Spleen (tissue), 11 donors: ENCODE results near the gene LSM7. TPM values are rescaled to one million over a fixed set of nuclear protein-coding genes. Genes with fewer than 3 reads are reported as not detected.

Experiments used
- DNase-seq: peaks from one replicate; pipeline ENCODE4 v3.0.0-alpha.2; 2020
- H3K27ac ChIP-seq, 8 donors: fragments of 200-600 bp; sonication (generic) in 7 of 8; 1 replicate in 4 of 8; 2 replicates in 4 of 8; pipeline versions ENCODE4 v1.5.0 to v1.8.0; 2016 to 2021; ENCODE audit warnings: inconsistent platforms in 4 of 8, mild to moderate bottlenecking in 4 of 8, moderate library complexity in 1 of 8
- H3K27me3 ChIP-seq, 7 donors: fragments of 200-600 bp; sonication (generic) in 6 of 7; replicated peaks in 1 of 7; 1 replicate in 4 of 7; 2 replicates in 3 of 7; pipeline versions ENCODE4 v1.5.0 to v1.8.0; 2016 to 2021; ENCODE audit warnings: inconsistent platforms in 3 of 7, mild to moderate bottlenecking in 1 of 7
- H3K36me3 ChIP-seq, 6 donors: fragments of 200-600 bp; sonication (generic) in 5 of 6; 1 replicate in 4 of 6; 2 replicates in 2 of 6; pipeline versions ENCODE4 v1.5.0 to v1.8.0; 2016 to 2021; ENCODE audit warnings: inconsistent platforms in 2 of 6
- H3K4me1 ChIP-seq, 6 donors: fragments of 200-600 bp; sonication (generic) in 5 of 6; 1 replicate in 3 of 6; 2 replicates in 3 of 6; pipeline versions ENCODE4 v1.5.0 to v1.8.0; 2016 to 2021; ENCODE audit warnings: inconsistent platforms in 3 of 6
- H3K4me3 ChIP-seq, 8 donors: fragments of 200-600 bp; sonication (generic) in 7 of 8; 1 replicate in 4 of 8; 2 replicates in 4 of 8; pipeline versions ENCODE4 v1.5.0 to v1.8.0; 2016 to 2021; ENCODE audit warnings: inconsistent platforms in 4 of 8, mild to moderate bottlenecking in 4 of 8, moderate library complexity in 2 of 8
- H3K9me3 ChIP-seq, 8 donors: fragments of 200-600 bp; sonication (generic) in 7 of 8; 1 replicate in 4 of 8; 2 replicates in 4 of 8; pipeline versions ENCODE4 v1.5.0 to v1.8.0; 2016 to 2021; ENCODE audit warnings: inconsistent platforms in 4 of 8
- POLR2A ChIP-seq, 3 donors: fragments of 450-650 bp; IDR thresholded peaks; one replicate each; pipeline ENCODE4 v1.5.1; 2017; ENCODE audit warnings: antibody characterized with exemption in 3 of 3, mild to moderate bottlenecking in 1 of 3
- POLR2AphosphoS5 ChIP-seq, 3 donors: sonication (generic); formaldehyde crosslinking; IDR thresholded peaks; one replicate each; pipeline ENCODE4 v1.5.1; 2017; ENCODE audit warnings: antibody characterized with exemption in 3 of 3
- WGBS, 5 donors: extraction: QIAGEN DNeasy Blood & Tissue Kit in 3 of 5; methylation state at CpG; one replicate each; pipeline versions ENCODE4 v1.1.5 to v1.1.7; 2013 to 2018; 5-methylcytosine and 5-hydroxymethylcytosine counted together
- intact Hi-C: fragments of 100-400 bp; cut with DNase I; formaldehyde crosslinking; loops from one replicate; pipeline ENCODE4 v1.15.0; 2023; ENCODE audit warnings: low total_unique reads
- polyA plus RNA-seq, 3 donors: library from polyadenylated mRNA; stranded (reverse); fragments of 200-250 nt; gene quantifications; one replicate each; pipeline ENCODE4 v1.2.1, GENCODE V29; 2013
- total RNA-seq, 7 donors: library from RNA; depleted of rRNA in 3 of 7; stranded (reverse); fragments of >200 nt in 3 of 7; fragmentation: NEBNext Ultra II Directional in 4 of 7; extraction: Animal tissue kit (Norgen Biotek cat#: 25700) in 4 of 7; gene quantifications; one replicate each; pipeline versions ENCODE4 v1.1.0 to v1.2.1, GENCODE V29; 2016 to 2021
- TF ChIP-seq, protein P1 (sequence below), 11 experiments: fragments of 200-600 bp in 7 of 11; fragments of 450-650 bp in 4 of 11; sonication (generic) in 4 of 11; IDR thresholded peaks in 8 of 11; conservative IDR thresholded peaks in 3 of 11; 1 replicate in 7 of 11; 2 replicates in 4 of 11; pipeline versions ENCODE4 v1.4.0 to v1.8.0; 2016 to 2021; ENCODE audit warnings: antibody characterized with exemption in 11 of 11, inconsistent platforms in 4 of 11, mild to moderate bottlenecking in 1 of 11
- donor health status: healthy with polysubstance abuse.
- donor health status: DM: no; HTN: no; CAD: no; lungs with moderate emphysema.
- donor health status: DM: no; HTN: no; CAD: no.
- donor health status: Bipolar disorder and iron deficiency.
- donor health status: healthy.
- donor health status: DM: no; HTN: no; CAD: no.
- donor health status: DM: yes; HTN: yes; CAD: no.

LSM7 gene
- total and polyA plus RNA-seq, 10 donors: 60.7 to 524 (median 111) TPM

DNA sequence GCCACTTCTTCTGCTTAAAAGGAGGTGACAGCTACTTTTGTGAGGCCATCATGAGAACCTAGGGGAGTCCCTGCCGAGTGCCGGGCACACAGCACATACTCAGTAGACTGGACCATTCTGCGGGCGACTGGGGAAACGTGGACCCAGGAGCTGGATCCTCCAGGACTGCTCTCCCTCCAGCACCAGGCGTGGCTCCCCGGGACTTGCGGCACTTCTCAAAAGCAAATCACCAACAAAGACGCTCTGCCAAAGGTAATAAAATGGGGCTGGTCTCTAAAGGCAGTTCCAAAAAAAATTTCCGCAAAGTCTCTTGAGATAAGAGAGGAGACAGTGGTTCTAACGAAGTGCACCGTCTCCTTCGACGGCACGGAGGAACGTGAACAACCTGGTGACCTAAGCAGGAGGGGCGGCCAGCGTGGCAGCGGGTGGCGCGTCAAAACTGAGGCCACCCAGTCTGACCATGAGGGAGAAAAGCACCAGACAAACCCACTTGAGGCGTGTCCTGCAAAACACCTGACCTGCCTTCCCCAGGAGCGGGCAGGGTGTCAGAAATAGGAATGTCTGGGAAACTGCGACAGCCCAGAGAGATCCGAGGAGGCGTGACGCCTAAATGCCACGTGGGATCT lies 30.3 kb upstream of the LSM7 start:
- peak in 1 of 3 donors; percentile 51 for TF ChIP-seq POLR2AphosphoS5 (IDR thresholded peaks at IDR 0.05)
- TF ChIP-seq, protein P1, sequence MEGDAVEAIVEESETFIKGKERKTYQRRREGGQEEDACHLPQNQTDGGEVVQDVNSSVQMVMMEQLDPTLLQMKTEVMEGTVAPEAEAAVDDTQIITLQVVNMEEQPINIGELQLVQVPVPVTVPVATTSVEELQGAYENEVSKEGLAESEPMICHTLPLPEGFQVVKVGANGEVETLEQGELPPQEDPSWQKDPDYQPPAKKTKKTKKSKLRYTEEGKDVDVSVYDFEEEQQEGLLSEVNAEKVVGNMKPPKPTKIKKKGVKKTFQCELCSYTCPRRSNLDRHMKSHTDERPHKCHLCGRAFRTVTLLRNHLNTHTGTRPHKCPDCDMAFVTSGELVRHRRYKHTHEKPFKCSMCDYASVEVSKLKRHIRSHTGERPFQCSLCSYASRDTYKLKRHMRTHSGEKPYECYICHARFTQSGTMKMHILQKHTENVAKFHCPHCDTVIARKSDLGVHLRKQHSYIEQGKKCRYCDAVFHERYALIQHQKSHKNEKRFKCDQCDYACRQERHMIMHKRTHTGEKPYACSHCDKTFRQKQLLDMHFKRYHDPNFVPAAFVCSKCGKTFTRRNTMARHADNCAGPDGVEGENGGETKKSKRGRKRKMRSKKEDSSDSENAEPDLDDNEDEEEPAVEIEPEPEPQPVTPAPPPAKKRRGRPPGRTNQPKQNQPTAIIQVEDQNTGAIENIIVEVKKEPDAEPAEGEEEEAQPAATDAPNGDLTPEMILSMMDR (IDR thresholded peaks at IDR 0.05 in 8 of 11, conservative IDR thresholded peaks at IDR 0.05 in 3 of 11): no peak
- Histone ChIP-seq H3K36me3 (peaks cover 0 to 17% (median 10%) of the 10 kb centered on the region in 6 donors), H3K4me3 (no peak overlapping the region), H3K27me3 (peaks cover 0 to 41% (median 24%) of the 10 kb centered on the region in 7 donors), H3K4me1 (peaks cover 0 to 16% (median 0%) of the 10 kb centered on the region in 6 donors), H3K27ac (no peak overlapping the region), H3K9me3 (no peaks in the 10 kb centered on the region)
- intact Hi-C loops: no loop called here
- no peak for DNase-seq
- 83 to 90% (median 85%) methylated on average over 28 of the region's 28 CpGs for WGBS, 5 donors

DNA sequence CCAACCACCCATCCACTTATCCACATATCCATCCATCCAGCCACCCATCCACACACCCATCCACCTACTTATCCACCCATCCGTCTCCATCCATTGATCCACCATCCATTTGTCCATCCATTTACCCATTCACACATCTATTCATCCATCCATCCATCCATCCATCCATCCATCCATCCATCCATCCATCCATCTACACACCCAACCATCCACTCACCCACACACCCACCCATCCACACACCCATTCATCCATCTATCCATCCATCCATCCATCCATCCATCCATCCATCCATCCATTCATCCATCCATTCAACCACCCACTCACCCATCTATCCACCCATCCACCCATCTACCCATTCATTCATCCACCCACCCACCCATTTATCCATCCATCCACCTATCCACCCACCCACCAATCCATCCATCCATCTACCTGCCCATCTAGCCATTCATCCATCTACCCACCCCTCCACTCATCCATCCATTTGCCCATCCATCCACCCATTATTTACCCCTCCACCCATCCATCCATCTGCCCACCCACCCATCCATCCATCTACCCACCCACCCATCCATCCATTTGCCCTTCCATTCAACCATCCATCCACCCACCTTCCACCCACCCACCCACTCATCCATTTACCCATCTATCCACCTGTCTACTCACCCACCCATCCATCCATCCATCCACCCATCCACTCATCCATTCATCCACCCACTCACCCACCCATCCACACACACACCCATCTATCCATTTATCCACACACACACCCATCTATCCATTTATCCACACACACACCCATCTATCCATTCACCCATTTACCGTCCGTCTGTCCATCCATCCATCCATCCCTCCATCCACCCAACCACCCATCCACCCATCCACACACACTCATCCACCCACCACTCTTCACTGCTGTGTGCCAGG lies 29.2 kb upstream of the LSM7 start:
- Histone ChIP-seq H3K9me3 (no peaks in the 10 kb centered on the region), H3K27ac (no peak overlapping the region), H3K27me3 (peaks cover 0 to 30% (median 14%) of the 10 kb centered on the region in 7 donors), H3K4me1 (peaks cover 0 to 16% (median 0%) of the 10 kb centered on the region in 6 donors), H3K36me3 (peaks cover 0 to 28% (median 21%) of the 10 kb centered on the region in 6 donors), H3K4me3 (no peak overlapping the region)
- 94 to 99% (median 97%) methylated on average over 3 of the region's 3 CpGs for WGBS, 5 donors
- TF ChIP-seq POLR2A (IDR thresholded peaks at IDR 0.05): no peak
- TF ChIP-seq POLR2AphosphoS5 (IDR thresholded peaks at IDR 0.05): no peak
- TF ChIP-seq, protein P1 (IDR thresholded peaks at IDR 0.05 in 8 of 11, conservative IDR thresholded peaks at IDR 0.05 in 3 of 11): no peak
- intact Hi-C loops: no loop called here
- DNase-seq: no peak

DNA sequence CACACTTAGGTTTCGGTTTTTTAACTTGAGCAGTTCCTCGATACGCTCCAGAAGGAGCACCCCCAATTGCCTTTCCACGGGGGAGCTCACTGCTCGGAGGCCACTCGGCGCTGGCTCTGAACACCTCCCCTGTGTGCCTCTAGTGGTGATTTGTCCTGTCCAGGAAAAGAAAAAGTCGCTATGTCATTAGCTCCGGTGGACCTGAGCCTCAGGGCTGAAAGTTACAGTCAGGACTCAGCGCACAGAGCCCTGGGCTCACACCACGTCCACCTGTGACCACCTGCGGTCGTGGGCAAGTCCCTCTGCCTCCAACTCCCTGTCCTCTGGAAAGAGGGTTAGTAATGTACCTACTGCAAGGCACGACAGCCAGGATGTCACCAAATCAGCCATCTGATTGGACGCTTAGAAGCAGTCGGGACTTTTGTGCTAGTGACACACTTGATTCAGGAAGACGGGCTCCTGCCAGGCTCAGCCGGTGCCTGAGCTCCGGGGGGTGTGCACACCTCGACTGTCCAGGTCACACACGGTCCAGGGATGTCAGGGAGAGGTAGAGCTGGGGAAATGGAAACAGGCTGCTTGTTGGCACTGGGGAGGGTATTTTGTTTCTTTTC lies 27.8 kb upstream of the LSM7 start:
- intact Hi-C loops: no loop called here
- DNase-seq: no peak
- TF ChIP-seq, protein P1 (IDR thresholded peaks at IDR 0.05 in 8 of 11, conservative IDR thresholded peaks at IDR 0.05 in 3 of 11): no peak
- TF ChIP-seq POLR2AphosphoS5 (IDR thresholded peaks at IDR 0.05) (peak in 1 of 3 donors; percentile 49), POLR2A (IDR thresholded peaks at IDR 0.05) (no peak)
- Histone ChIP-seq H3K27me3 (peaks cover 0 to 16% (median 6%) of the 10 kb centered on the region in 7 donors), H3K27ac (no peak overlapping the region), H3K36me3 (peaks cover 0 to 42% (median 24%) of the 10 kb centered on the region in 6 donors), H3K4me3 (no peak overlapping the region), H3K4me1 (peaks cover 0 to 9% (median 0%) of the 10 kb centered on the region in 6 donors), H3K9me3 (no peaks in the 10 kb centered on the region)
- WGBS, 5 donors: 80 to 91% (median 86%) methylated on average over 18 to 21 of the region's 21 CpGs
